Ascending aorta (tissue), 2 donors: ENCODE measurements around the gene ASB6. TPM values are rescaled to one million over a fixed set of nuclear protein-coding genes. Genes with fewer than 3 reads are reported as not detected.

Experiments used
- DNase-seq, 2 donors: peaks; one replicate each; pipeline ENCODE4 v3.0.0-alpha.2; 2019; ENCODE audit warnings: low spot score in 2 of 2
- H3K27ac ChIP-seq, 2 donors: fragments of 200-600 bp; sonication (generic); one replicate each; pipeline ENCODE4 v1.5.1; 2016 to 2017; ENCODE audit warnings: mild to moderate bottlenecking in 1 of 2
- H3K27me3 ChIP-seq: fragments of 200-600 bp; sonication (generic); one replicate; pipeline ENCODE4 v1.5.1; 2017
- H3K36me3 ChIP-seq, 2 donors: fragments of 200-600 bp; sonication (generic); one replicate each; pipeline ENCODE4 v1.5.1; 2016
- H3K4me1 ChIP-seq, 2 donors: fragments of 200-600 bp; sonication (generic); one replicate each; pipeline ENCODE4 v1.5.1; 2016 to 2017; ENCODE audit warnings: mild to moderate bottlenecking in 1 of 2
- H3K4me3 ChIP-seq, 2 donors: fragments of 200-600 bp; sonication (generic); one replicate each; pipeline ENCODE4 v1.5.1; 2016 to 2017; ENCODE audit warnings: mild to moderate bottlenecking in 1 of 2
- H3K9me3 ChIP-seq, 2 donors: fragments of 200-600 bp; sonication (generic); one replicate each; pipeline ENCODE4 v1.5.1; 2016
- intact Hi-C: fragments of 100-400 bp; cut with DNase I; formaldehyde crosslinking; loops from one replicate; pipeline ENCODE4 v1.15.1; 2023
- total RNA-seq: library from RNA; depleted of rRNA; stranded (reverse); fragments of >200 nt; gene quantifications from one replicate; pipeline ENCODE4 v1.1.0, GENCODE V29; 2016
- TF ChIP-seq, protein P1 (sequence below), 3 experiments: fragments of 200-600 bp in 2 of 3; fragments of 450-650 bp in 1 of 3; sonication (generic) in 2 of 3; IDR thresholded peaks; one replicate each; pipeline ENCODE4 v1.5.1; 2016 to 2019; ENCODE audit warnings: antibody characterized with exemption in 3 of 3, mild to moderate bottlenecking in 1 of 3, moderate library complexity in 1 of 3

Gene ASB6
- total RNA-seq, 1 donor from 2014 or later = 29.7 TPM

DNA sequence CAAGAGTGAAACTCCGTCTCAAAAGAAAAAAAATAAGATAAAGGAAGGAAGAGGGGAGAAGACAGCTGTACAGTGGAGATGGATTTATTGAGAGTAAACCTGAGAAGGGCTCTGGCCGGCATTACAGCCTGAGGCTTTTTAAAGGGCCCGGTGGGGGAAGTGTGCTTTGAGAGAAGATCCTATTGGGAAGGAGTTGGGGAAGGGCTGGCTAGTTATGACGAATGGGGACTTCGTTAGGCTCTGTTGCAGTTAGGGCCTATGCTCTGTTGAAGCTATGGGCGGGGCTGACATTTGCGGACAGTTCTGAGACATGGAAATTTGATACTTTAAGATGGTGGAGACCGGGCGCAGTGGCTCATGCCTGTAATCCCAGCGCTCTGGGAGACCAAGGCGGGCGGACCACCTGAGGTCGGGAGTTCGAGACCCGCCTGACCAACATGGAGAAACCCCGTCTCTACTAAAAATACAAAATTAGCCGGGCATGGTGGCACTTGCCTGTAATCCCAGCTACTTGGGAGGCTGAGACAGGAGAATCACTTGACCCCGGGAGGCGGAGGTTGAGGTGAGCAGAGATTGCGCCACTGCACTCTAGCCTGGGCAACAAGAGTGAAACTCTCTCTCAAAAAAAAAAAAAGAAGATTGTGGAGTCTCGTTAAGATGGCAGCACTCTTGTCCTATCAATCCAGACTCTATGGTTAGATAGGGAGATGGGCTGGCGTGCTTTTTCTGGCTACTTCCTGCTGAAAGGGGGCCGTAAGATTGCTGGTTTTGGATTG, 54.3 kb downstream of the ASB6 start:
- Histone ChIP-seq H3K4me3 (no peak overlapping the region), H3K27ac (no peak overlapping the region), H3K9me3 (no peaks in the 10 kb centered on the region), H3K4me1 (peaks cover 0 to 5% of the 10 kb centered on the region in 2 donors), H3K36me3 (no peaks in the 10 kb centered on the region), H3K27me3 (no peaks in the 10 kb centered on the region)
- intact Hi-C loops = no loop called here
- DNase-seq = no peak
- TF ChIP-seq, protein P1, sequence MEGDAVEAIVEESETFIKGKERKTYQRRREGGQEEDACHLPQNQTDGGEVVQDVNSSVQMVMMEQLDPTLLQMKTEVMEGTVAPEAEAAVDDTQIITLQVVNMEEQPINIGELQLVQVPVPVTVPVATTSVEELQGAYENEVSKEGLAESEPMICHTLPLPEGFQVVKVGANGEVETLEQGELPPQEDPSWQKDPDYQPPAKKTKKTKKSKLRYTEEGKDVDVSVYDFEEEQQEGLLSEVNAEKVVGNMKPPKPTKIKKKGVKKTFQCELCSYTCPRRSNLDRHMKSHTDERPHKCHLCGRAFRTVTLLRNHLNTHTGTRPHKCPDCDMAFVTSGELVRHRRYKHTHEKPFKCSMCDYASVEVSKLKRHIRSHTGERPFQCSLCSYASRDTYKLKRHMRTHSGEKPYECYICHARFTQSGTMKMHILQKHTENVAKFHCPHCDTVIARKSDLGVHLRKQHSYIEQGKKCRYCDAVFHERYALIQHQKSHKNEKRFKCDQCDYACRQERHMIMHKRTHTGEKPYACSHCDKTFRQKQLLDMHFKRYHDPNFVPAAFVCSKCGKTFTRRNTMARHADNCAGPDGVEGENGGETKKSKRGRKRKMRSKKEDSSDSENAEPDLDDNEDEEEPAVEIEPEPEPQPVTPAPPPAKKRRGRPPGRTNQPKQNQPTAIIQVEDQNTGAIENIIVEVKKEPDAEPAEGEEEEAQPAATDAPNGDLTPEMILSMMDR (IDR thresholded peaks at IDR 0.05) = no peak

DNA sequence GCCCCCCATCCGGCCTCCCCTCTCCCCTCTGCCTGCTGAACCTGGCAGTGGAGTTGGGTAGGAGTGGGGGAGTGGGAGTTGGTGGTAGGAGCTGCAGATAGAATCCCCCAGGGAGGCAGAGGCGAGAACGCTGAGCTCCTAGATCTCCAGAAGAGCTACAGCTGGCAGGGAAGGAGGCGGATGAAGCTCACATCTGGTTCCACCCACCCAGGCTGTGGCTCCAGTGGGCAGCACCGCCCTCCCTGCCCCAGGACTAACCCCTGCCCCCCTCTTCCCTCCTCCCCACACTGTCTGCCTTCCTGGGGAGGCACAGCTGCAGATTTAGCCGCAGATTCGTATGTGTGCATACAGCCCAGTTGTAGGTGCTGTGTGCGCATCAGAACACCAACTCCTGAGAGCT, 55.3 kb downstream of the ASB6 start:
- no peak overlapping the region for H3K4me3 ChIP-seq
- H3K27ac ChIP-seq = no peak overlapping the region
- H3K4me1 ChIP-seq = peaks cover 0 to 5% of the 10 kb centered on the region in 2 donors
- no peak for DNase-seq
- TF ChIP-seq, protein P1 (IDR thresholded peaks at IDR 0.05) = no peak
- H3K9me3 ChIP-seq = no peaks in the 10 kb centered on the region
- H3K27me3 ChIP-seq = no peaks in the 10 kb centered on the region
- intact Hi-C loops = no loop called here
- H3K36me3 ChIP-seq = no peaks in the 10 kb centered on the region

DNA sequence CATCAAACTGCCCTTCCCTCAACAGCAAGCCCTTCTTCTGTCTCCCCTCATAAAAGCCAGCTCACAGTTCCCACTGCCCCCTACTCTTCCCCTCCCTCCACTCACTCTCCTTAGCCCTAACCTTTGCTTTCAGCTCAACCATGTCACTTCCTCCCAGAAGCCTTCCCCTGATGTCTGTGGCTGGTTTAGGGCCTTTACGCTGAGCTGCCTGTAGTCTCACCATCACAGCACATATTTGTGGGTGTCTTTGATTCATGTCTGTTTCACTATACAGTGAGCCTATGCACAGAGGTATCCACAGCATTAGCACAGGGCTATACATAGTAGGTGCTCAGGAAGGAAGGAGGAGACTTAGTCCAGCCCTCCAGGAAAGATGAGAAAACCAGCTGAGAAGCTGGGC, 55.7 kb downstream of the ASB6 start:
- no peaks in the 10 kb centered on the region for H3K36me3 ChIP-seq
- peaks cover 0 to 5% of the 10 kb centered on the region in 2 donors for H3K4me1 ChIP-seq
- H3K27ac ChIP-seq = no peak overlapping the region
- intact Hi-C loops = no loop called here
- DNase-seq = no peak
- H3K9me3 ChIP-seq = no peaks in the 10 kb centered on the region
- H3K27me3 ChIP-seq = no peaks in the 10 kb centered on the region
- TF ChIP-seq, protein P1 (IDR thresholded peaks at IDR 0.05) = no peak
- no peak overlapping the region for H3K4me3 ChIP-seq

DNA sequence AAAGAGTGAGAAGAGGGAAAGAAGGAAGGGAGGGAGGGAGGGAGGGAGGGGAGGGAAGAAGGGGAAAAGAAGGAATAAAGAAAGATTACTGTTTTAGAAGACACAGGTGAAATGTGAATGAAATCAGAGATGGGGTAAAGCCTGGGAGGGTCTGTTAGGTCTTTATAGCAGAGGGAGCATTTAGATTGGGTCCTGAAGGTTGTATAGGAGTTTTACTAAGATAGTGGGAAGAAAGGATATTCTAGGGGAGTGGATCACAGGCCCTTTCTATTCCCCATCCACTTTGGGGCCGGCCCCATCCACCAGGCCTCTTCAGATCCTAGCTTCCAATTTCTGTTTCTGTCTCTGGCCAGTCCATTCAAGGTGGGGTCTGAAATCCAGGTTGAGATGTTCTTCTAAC, 56.6 kb downstream of the ASB6 start:
- intact Hi-C loops = no loop called here

More for the DNA sequence above, 56.6 kb downstream of the ASB6 start:
- no peak for DNase-seq
- no peaks in the 10 kb centered on the region for H3K36me3 ChIP-seq
- no peaks in the 10 kb centered on the region for H3K27me3 ChIP-seq
- H3K4me3 ChIP-seq = no peak overlapping the region
- no peak overlapping the region for H3K27ac ChIP-seq
- H3K9me3 ChIP-seq = no peaks in the 10 kb centered on the region
- peaks cover 0 to 5% of the 10 kb centered on the region in 2 donors for H3K4me1 ChIP-seq
- TF ChIP-seq, protein P1 (IDR thresholded peaks at IDR 0.05) = no peak

Other genes with a start within 250 kb of the ASB6 start
- gene C9orf50, start 21.1 kb downstream of the ASB6 start, total RNA-seq = not detected
- gene NTMT1, start 16.0 kb downstream of the ASB6 start, total RNA-seq = 6.9 TPM
- 112 TPM for gene PRRX2, start 23.5 kb upstream of the ASB6 start, total RNA-seq
- 8.9 TPM for gene PTGES, start 110.9 kb upstream of the ASB6 start, total RNA-seq
- gene TOR1B, start 161.0 kb upstream of the ASB6 start, total RNA-seq = 51.7 TPM
- gene TOR1A, start 182.0 kb upstream of the ASB6 start, total RNA-seq = 67.7 TPM
- gene C9orf78, start 193.1 kb upstream of the ASB6 start, total RNA-seq = 19.2 TPM
- 34.0 TPM for gene USP20, start 193.3 kb upstream of the ASB6 start, total RNA-seq